ENCODE measurements around the gene GARIN5B. TPM values are rescaled to one million over a fixed set of nuclear protein-coding genes. Genes with fewer than 3 reads are reported as not detected.

The GARIN5B gene
- total RNA-seq, 4 donors from 2014 or later: not detected

- TF ChIP-seq POLR2A (IDR thresholded peaks at IDR 0.05) (no peak), CTCF (IDR thresholded peaks at IDR 0.05) (no peak)
- peaks cover 18 to 32% of the 10 kb centered on the region in 2 donors for H3K4me1 ChIP-seq
- WGBS, 2 donors: 81 to 92% methylated on average over 7 to 11 of the region's 12 CpGs
- H3K27me3 ChIP-seq: no peaks in the 10 kb centered on the region
- DNase-seq: no peak
- peaks cover 18 to 23% of the 10 kb centered on the region in 2 donors for H3K36me3 ChIP-seq
- H3K27ac ChIP-seq: no peak overlapping the region
- intact Hi-C loops (cut with DNase I): no loop called here
- H3K4me3 ChIP-seq (replicated peaks in 1 of 3): no peak overlapping the region
- H3K9me3 ChIP-seq: no peaks in the 10 kb centered on the region
Measured at GRCh38 chr19:55391191-55391670, 28.2 kb upstream of the GARIN5B start.

- Histone ChIP-seq H3K4me1 (peaks cover 18 to 32% of the 10 kb centered on the region in 2 donors), H3K9me3 (no peaks in the 10 kb centered on the region), H3K27ac (no peak overlapping the region), H3K36me3 (peaks cover 18 to 23% of the 10 kb centered on the region in 2 donors), H3K4me3 (replicated peaks in 1 of 3) (no peak overlapping the region), H3K27me3 (no peaks in the 10 kb centered on the region)
- intact Hi-C loops (cut with DNase I): no loop called here
- WGBS, 2 donors: 87 to 90% methylated on average over 3 to 7 of the region's 7 CpGs
- no peak for TF ChIP-seq CTCF (IDR thresholded peaks at IDR 0.05)
- TF ChIP-seq POLR2A (IDR thresholded peaks at IDR 0.05): no peak
- no peak for DNase-seq
Measured at GRCh38 chr19:55390461-55390880, 27.4 kb upstream of the GARIN5B start.

GRCh38 chr19:55389386-55390317 is 26.6 kb upstream of the GARIN5B start:
- Histone ChIP-seq H3K4me1 (peaks cover 23 to 37% of the 10 kb centered on the region in 2 donors), H3K27ac (no peak overlapping the region), H3K27me3 (no peaks in the 10 kb centered on the region), H3K9me3 (no peaks in the 10 kb centered on the region), H3K36me3 (peaks cover 18 to 23% of the 10 kb centered on the region in 2 donors), H3K4me3 (replicated peaks in 1 of 3) (no peak overlapping the region)
- no peak for TF ChIP-seq POLR2A (IDR thresholded peaks at IDR 0.05)
- TF ChIP-seq CTCF (IDR thresholded peaks at IDR 0.05): no peak
- 85 to 87% methylated on average over 17 to 19 of the region's 21 CpGs for WGBS, 2 donors
- no peak for DNase-seq
- intact Hi-C loops (cut with DNase I): loop anchor here (10.0 kb wide), 1 partner anchor 265 kb away; the partner anchor contains the start of gene U2AF2

- TF ChIP-seq CTCF (IDR thresholded peaks at IDR 0.05) (no peak), POLR2A (IDR thresholded peaks at IDR 0.05) (no peak)
- no peak for DNase-seq
- Histone ChIP-seq H3K9me3 (no peaks in the 10 kb centered on the region), H3K4me1 (peaks cover 33 to 48% of the 10 kb centered on the region in 2 donors), H3K27me3 (no peaks in the 10 kb centered on the region), H3K36me3 (peaks cover 18 to 23% of the 10 kb centered on the region in 2 donors), H3K4me3 (replicated peaks in 1 of 3) (no peak overlapping the region), H3K27ac (no peak overlapping the region)
- 82 to 97% methylated on average over 12 to 18 of the region's 24 CpGs for WGBS, 2 donors
- intact Hi-C loops (cut with DNase I): loop anchor here (10.0 kb wide), 1 partner anchor 267 kb away; the partner anchor contains the start of gene U2AF2
Measured at GRCh38 chr19:55387736-55388497, 24.9 kb upstream of the GARIN5B start.
